Loucy (cell line): ENCODE results near the gene WT1.

ENCODE experiments used
- H2AFZ ChIP-seq: fragments of 200-600 bp; sonication (generic); 2 replicates; pipeline ENCODE4 v1.6.0; 2016; ENCODE audit warnings: antibody characterized with exemption, mild to moderate bottlenecking, low read length, moderate library complexity
- H3F3A ChIP-seq: fragments of 200-600 bp; 2 replicates; pipeline ENCODE4 v1.6.0; 2016; ENCODE audit warnings: antibody characterized with exemption, low read depth, mild to moderate bottlenecking
- H3K27me3 ChIP-seq: fragments of 200-600 bp; sonication (generic); 2 replicates; pipeline ENCODE4 v1.6.1; 2014; ENCODE audit warnings: low read length, mild to moderate bottlenecking; ENCODE audit not compliant: insufficient read depth, poor library complexity, severe bottlenecking
- H3K36me3 ChIP-seq: fragments of 200-600 bp; sonication (generic); 2 replicates; pipeline ENCODE4 v1.6.1; 2016; ENCODE audit warnings: low read length; ENCODE audit not compliant: insufficient read depth
- H3K4me1 ChIP-seq: fragments of 200-600 bp; sonication (generic); 2 replicates; pipeline ENCODE4 v1.5.1; 2014; ENCODE audit warnings: low read length, mild to moderate bottlenecking; ENCODE audit not compliant: insufficient read depth, poor library complexity, severe bottlenecking
- H3K4me2 ChIP-seq: fragments of 200-600 bp; sonication (generic); 2 replicates; pipeline ENCODE4 v1.6.0; 2014; ENCODE audit warnings: antibody characterized with exemption, low read length, low read depth, mild to moderate bottlenecking; ENCODE audit not compliant: poor library complexity, severe bottlenecking
- H3K4me3 ChIP-seq: fragments of 200-600 bp; sonication (generic); 2 replicates; pipeline ENCODE4 v1.5.1; 2014; ENCODE audit warnings: low read length, mild to moderate bottlenecking, mixed read lengths; ENCODE audit not compliant: poor library complexity, severe bottlenecking
- H3K79me2 ChIP-seq: fragments of 200-600 bp; sonication (generic); 2 replicates; pipeline ENCODE4 v1.6.1; 2014; ENCODE audit warnings: low read length; ENCODE audit not compliant: insufficient read depth
- H3K9ac ChIP-seq: fragments of 200-600 bp; sonication (generic); 2 replicates; pipeline ENCODE4 v1.6.0; 2014; ENCODE audit warnings: mild to moderate bottlenecking, low read depth, low read length, moderate library complexity; ENCODE audit not compliant: poor library complexity, severe bottlenecking
- H3K9me2 ChIP-seq: fragments of 200-600 bp; sonication (generic); replicated peaks from 2 replicates; pipeline ENCODE4 v1.6.1; 2016; ENCODE audit warnings: low read depth, low read length, mixed read lengths
- H3K9me3 ChIP-seq: fragments of 200-600 bp; sonication (generic); 2 replicates; pipeline ENCODE4 v1.6.1; 2014; ENCODE audit warnings: mild to moderate bottlenecking, antibody characterized with exemption, low read length, low read depth; ENCODE audit not compliant: insufficient read depth
- H4K20me1 ChIP-seq: fragments of 200-600 bp; sonication (generic); 2 replicates; pipeline ENCODE4 v1.6.0; 2014; ENCODE audit warnings: antibody characterized with exemption, low read length, mild to moderate bottlenecking; ENCODE audit not compliant: insufficient read depth, poor library complexity, severe bottlenecking
- EZH2phosphoT487 ChIP-seq: fragments of 200-600 bp; IDR thresholded peaks from 2 replicates; pipeline ENCODE4 v1.6.1; 2018; ENCODE audit warnings: antibody characterized with exemption, mild to moderate bottlenecking, moderate library complexity, borderline replicate concordance
- TF ChIP-seq, protein P1 (sequence below): fragments of 200-600 bp; sonication (generic); conservative IDR thresholded peaks from 2 replicates; pipeline ENCODE4 v1.5.1; 2014; ENCODE audit warnings: mild to moderate bottlenecking, antibody characterized with exemption, low read length

Gene WT1

DNA sequence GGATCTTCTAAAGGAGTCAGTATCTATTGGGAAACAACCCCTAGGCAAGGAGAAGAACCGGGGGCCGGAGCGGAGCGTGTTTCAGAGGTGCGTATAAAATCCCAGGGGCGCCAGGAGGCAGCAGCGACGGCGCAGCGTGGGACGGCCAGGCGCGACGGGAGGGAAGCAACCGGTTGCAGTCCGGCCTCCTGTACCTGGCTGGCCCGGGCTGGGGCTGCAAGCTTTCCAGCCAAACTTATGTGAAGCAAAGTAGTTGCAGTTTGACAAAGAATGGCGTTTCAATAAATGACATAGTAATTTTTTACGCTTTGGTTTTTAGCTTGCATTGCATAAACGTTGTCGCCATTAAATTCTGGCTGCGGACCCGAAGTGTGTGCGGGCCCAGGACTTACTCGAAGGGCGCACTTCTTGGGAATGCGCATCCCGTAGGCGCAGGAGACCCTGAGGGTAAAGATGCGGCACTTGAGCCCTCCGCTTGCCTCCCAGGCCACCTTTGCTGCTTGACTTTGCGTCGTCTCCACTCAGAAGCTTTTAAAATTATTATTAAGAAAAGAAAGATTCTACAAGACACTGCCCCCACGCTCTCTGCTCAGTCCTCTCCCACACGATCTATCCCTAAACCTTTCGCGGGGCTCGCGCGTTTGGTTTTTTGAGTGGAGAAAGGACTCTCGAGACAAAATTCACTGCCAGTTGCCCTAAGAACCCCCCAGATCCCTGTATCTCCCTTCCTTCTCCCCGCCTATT is 1.6 kb upstream of the WT1 start:
- no peaks in the 10 kb centered on the region for H3K27me3 ChIP-seq
- TF ChIP-seq, protein P1, sequence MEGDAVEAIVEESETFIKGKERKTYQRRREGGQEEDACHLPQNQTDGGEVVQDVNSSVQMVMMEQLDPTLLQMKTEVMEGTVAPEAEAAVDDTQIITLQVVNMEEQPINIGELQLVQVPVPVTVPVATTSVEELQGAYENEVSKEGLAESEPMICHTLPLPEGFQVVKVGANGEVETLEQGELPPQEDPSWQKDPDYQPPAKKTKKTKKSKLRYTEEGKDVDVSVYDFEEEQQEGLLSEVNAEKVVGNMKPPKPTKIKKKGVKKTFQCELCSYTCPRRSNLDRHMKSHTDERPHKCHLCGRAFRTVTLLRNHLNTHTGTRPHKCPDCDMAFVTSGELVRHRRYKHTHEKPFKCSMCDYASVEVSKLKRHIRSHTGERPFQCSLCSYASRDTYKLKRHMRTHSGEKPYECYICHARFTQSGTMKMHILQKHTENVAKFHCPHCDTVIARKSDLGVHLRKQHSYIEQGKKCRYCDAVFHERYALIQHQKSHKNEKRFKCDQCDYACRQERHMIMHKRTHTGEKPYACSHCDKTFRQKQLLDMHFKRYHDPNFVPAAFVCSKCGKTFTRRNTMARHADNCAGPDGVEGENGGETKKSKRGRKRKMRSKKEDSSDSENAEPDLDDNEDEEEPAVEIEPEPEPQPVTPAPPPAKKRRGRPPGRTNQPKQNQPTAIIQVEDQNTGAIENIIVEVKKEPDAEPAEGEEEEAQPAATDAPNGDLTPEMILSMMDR = no peak
- TF ChIP-seq EZH2phosphoT487 = no peak
- no peak overlapping the region for H3K9ac ChIP-seq
- H2AFZ ChIP-seq = no peak overlapping the region
- no peaks in the 10 kb centered on the region for H3K9me3 ChIP-seq
- no peak overlapping the region for H3K4me3 ChIP-seq
- H3K4me1 ChIP-seq = peaks cover 13% of the 10 kb centered on the region
- H3K4me2 ChIP-seq = no peak overlapping the region
- no peaks in the 10 kb centered on the region for H3F3A ChIP-seq
- no peaks in the 10 kb centered on the region for H3K9me2 ChIP-seq
- H4K20me1 ChIP-seq = no peaks in the 10 kb centered on the region
- no peaks in the 10 kb centered on the region for H3K36me3 ChIP-seq
- H3K79me2 ChIP-seq = no peaks in the 10 kb centered on the region

DNA sequence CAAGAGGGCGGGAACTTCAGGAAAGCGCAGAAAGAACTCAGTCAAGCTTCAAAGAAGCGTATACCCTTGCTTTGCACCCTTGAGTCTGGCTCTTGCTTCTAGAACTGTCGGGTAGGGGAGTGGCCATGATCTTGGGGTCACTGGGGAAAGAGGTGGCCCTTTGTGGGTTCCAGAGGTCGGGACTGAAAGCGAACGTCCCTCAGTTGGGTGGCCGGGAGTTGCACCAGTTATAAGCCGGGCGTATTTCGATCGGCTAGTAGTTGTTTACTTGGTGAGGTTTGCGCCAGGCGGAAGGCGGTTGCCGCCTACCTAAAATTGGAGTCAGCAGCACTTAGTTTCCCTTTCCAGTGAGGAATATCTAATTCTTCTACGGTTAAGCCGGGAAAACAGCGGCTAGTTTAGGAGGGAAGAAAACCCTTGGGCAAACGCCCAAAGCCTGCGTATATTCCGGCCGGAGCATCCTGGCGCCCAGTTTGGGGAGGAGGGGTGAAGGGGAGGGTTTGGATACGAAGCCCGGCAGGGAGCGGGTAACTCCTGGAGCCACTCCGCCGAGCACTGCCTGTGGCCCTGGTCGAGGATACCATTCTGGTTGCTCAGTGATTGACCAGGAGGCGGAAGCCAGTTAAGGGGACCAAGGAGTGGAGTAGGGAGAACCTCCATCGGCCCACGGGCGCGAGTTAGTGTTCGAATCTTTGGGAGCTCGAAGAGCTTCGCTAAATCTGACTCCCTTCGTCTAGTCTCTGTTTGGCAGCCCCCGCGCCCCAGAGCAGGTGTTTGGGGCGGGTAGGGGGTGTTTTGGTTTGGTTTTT is 807 bp upstream of the WT1 start:
- TF ChIP-seq, protein P1 = no peak
- no peak for TF ChIP-seq EZH2phosphoT487
- no peaks in the 10 kb centered on the region for H3K9me3 ChIP-seq
- no peak overlapping the region for H2AFZ ChIP-seq
- no peaks in the 10 kb centered on the region for H3K9me2 ChIP-seq
- no peaks in the 10 kb centered on the region for H3F3A ChIP-seq
- H3K27me3 ChIP-seq = no peaks in the 10 kb centered on the region
- no peak overlapping the region for H3K4me2 ChIP-seq
- peaks cover 5% of the 10 kb centered on the region for H3K4me1 ChIP-seq
- no peak overlapping the region for H3K9ac ChIP-seq
- H3K79me2 ChIP-seq = no peaks in the 10 kb centered on the region
- H4K20me1 ChIP-seq = no peaks in the 10 kb centered on the region
- no peaks in the 10 kb centered on the region for H3K36me3 ChIP-seq
- H3K4me3 ChIP-seq = no peak overlapping the region

DNA sequence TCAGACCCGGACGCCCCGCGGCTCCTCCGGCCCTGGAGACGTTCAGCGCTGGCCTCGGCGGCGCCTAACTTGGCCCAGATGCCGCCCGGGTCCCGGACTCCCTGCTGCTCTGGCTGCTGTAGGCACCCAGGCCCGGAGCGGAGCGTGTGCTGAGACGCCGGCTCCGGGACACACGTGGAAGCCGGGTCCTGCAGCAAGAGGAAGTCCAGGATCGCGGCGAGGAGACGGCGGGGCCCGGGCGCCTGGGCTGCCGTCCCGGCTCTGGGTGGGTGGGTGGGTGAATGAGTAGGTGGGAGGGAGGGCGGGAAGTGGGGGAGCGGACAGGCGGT is 223 bp downstream of the WT1 start:
- Histone ChIP-seq H2AFZ (no peak overlapping the region), H3K4me1 (no peaks in the 10 kb centered on the region), H3K9ac (no peak overlapping the region), H3K9me3 (no peaks in the 10 kb centered on the region), H3K9me2 (no peaks in the 10 kb centered on the region), H3K36me3 (no peaks in the 10 kb centered on the region), H3K79me2 (no peaks in the 10 kb centered on the region), H4K20me1 (no peaks in the 10 kb centered on the region), H3K4me3 (no peak overlapping the region), H3K4me2 (no peak overlapping the region), H3F3A (no peaks in the 10 kb centered on the region), H3K27me3 (no peaks in the 10 kb centered on the region)
- TF ChIP-seq, protein P1 = no peak
- TF ChIP-seq EZH2phosphoT487 = no peak
